SK-N-MC (cell line): ENCODE data around the gene PPT2.
A peak's percentile ranks its signal among the peaks of the same experiment; 100 is the strongest.
"Not testable (repeated sequence)": the region's sequence is repeated elsewhere in the genome, so short reads cannot be mapped to it uniquely, and the experiment has no call there.

Experiments
- DNase-seq: peaks from one replicate; pipeline ENCODE4 v3.0.0-alpha.2; 2011; ENCODE audit warnings: low read depth, low spot score
- H3K27ac ChIP-seq: fragments of 200-600 bp; sonication (generic); 2 replicates; pipeline ENCODE4 v1.5.1; 2016; ENCODE audit warnings: mixed run types
- H3K36me3 ChIP-seq: fragments of 200-600 bp; sonication (generic); 2 replicates; pipeline ENCODE4 v1.6.1; 2017; ENCODE audit warnings: antibody characterized with exemption, low read length, mixed read lengths; ENCODE audit not compliant: insufficient read depth
- H3K4me3 ChIP-seq: fragments of 200-600 bp; sonication (generic); 2 replicates; pipeline ENCODE4 v1.5.1; 2016
- H3K9ac ChIP-seq: fragments of 200-600 bp; sonication (generic); 2 replicates; pipeline ENCODE4 v1.8.0; 2017; ENCODE audit warnings: mixed run types, mixed read lengths; ENCODE audit not compliant: insufficient read length
- H3K9me3 ChIP-seq: fragments of 200-600 bp; sonication (generic); 2 replicates; pipeline ENCODE4 v1.6.1; 2017; ENCODE audit warnings: low read depth, mild to moderate bottlenecking, antibody characterized with exemption, low read length, moderate library complexity, mixed read lengths
- EZH2 ChIP-seq: fragments of 200-600 bp; sonication (generic); IDR thresholded peaks from one replicate; pipeline ENCODE4 v1.6.1; 2017; ENCODE audit warnings: antibody characterized with exemption
- FOXP2 ChIP-seq: optimal IDR thresholded peaks from 2 replicates; pipeline ENCODE3; 2011; ENCODE audit warnings: mild to moderate bottlenecking, moderate library complexity; ENCODE audit not compliant: insufficient read depth; ENCODE audit errors: extremely low read length, control extremely low read depth
- POLR2AphosphoS5 ChIP-seq: IDR thresholded peaks from 2 replicates; pipeline ENCODE4 v1.6.1; 2012; ENCODE audit warnings: mild to moderate bottlenecking, low read depth, low read length, borderline replicate concordance

The PPT2 gene

GRCh38 chr6:32184084-32184640 is 30.2 kb downstream of the PPT2 start, which contains the start of gene AGER:
Gene AGER, minus strand, starts transcription at chr6:32184253. Its CDS starts 31 bp downstream, at chr6:32184222.
- Histone ChIP-seq H3K9me3 (no peaks in the 10 kb centered on the region), H3K36me3 (peaks cover 46% of the 10 kb centered on the region), H3K9ac (no peak within 1 kb of the TSS), H3K4me3 (no peak within 1 kb of the TSS), H3K27ac (peak within 1 kb of the TSS; percentile 63; the same call in 1 of the 2 replicates)
- no peak for DNase-seq
- peak; percentile 41 for TF ChIP-seq POLR2AphosphoS5
- TF ChIP-seq FOXP2 = no peak
- TF ChIP-seq EZH2 = no peak

- not testable (repeated sequence) for DNase-seq, H3K27ac ChIP-seq, H3K4me3 ChIP-seq, H3K9me3 ChIP-seq, H3K9ac ChIP-seq
- H3K36me3 ChIP-seq = peaks cover 43% of the 10 kb centered on the region
These were observed 31.8 kb downstream of the PPT2 start for GRCh38 chr6:32185681-32186131.

DNA sequence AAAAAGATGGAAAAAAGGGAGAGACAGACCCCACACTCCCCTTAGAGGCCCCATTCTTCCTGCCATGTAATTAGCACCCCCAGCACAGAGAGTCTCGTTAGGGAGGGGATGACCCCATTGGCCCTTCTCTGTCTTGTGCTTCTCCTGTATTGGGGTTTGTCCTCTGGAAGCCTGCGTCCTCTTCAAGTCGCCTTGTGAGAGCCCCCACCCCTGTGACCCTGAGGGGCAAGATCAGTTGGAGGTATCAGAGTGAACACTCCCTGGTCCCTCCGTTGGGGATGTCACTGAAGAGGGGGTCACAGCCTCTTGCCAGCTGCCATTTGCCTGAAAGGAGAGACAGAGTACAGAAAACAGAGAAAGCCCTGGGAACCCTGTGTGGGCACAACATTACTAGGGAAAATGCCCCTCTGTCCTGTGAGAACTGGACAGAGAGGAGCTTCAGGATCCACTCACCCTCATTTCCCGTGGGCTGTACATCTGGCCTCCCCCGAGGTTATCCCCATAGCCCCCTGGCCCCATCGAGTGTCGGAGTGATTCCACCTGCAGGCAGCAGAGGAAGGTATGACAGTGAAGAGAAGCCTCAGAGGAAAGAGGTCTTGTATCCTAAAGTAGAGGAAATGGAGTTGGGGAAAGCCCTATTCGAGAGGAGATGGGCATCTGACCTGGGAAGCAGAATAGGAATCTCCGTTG is 32.4 kb downstream of the PPT2 start:
- Histone ChIP-seq H3K36me3 (peaks cover 37% of the 10 kb centered on the region), H3K9ac (peak overlapping the region; percentile 20), H3K27ac (peak overlapping the region; percentile 62)
- not testable (repeated sequence) for DNase-seq, H3K9me3 ChIP-seq, H3K4me3 ChIP-seq

DNA sequence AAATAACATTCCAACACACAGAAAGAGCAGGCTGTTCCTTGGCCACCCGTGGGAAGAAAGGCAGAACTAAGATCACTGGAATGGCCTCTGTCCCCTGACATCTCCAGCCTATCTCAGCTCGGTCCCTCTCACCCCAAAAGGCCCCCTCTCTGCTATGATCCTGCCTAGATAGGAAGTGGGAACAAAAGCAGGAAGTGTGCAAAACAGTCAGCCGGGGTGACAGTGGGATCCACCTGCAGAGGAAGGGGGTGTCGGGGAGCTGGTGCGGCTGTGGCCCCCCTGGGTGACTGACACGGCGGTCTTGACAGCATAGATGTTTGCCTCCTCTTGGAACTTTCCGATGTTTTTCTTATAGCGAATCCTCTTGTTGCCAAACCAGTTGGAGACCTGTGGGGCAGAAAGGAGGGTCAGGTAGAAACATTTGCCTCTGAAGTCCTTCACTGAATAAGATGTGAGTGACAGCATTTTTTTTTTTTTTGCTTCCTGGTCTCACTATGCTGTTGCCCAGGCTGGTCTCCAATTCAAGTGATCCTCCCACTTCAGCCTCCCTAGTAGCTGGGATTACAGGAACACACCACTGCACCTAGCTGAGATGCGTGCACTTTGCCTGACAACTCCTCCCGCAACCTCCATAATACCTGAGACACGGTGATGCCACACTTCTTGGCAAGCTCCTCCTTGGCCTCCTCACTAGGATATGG is 33.2 kb downstream of the PPT2 start:
- peaks cover 36% of the 10 kb centered on the region for H3K36me3 ChIP-seq
- TF ChIP-seq POLR2AphosphoS5 = no peak
- no peaks in the 10 kb centered on the region for H3K9me3 ChIP-seq
- DNase-seq = no peak
- H3K9ac ChIP-seq = peak overlapping the region; percentile 20
- H3K4me3 ChIP-seq = no peak overlapping the region
- peak overlapping the region; percentile 62 for H3K27ac ChIP-seq

GRCh38 chr6:32187725-32188380 is 33.9 kb downstream of the PPT2 start:
- peaks cover 30% of the 10 kb centered on the region for H3K36me3 ChIP-seq
- H3K27ac ChIP-seq, DNase-seq, H3K9me3 ChIP-seq: not testable (repeated sequence)
- H3K4me3 ChIP-seq = peak overlapping the region; percentile 87; the same call in 1 of the 2 replicates
- H3K9ac ChIP-seq = peak overlapping the region; percentile 90

GRCh38 chr6:32188381-32189068 is 34.6 kb downstream of the PPT2 start:
- no peaks in the 10 kb centered on the region for H3K9me3 ChIP-seq
- H3K4me3 ChIP-seq = peak overlapping the region; percentile 87
- peaks cover 24% of the 10 kb centered on the region for H3K36me3 ChIP-seq
- DNase-seq = no peak
- peak overlapping the region; percentile 87 for H3K27ac ChIP-seq
- TF ChIP-seq EZH2 (no peak), POLR2AphosphoS5 (no peak; the same call in 1 of the 2 replicates), FOXP2 (no peak)
- H3K9ac ChIP-seq = peak overlapping the region; percentile 90

DNA sequence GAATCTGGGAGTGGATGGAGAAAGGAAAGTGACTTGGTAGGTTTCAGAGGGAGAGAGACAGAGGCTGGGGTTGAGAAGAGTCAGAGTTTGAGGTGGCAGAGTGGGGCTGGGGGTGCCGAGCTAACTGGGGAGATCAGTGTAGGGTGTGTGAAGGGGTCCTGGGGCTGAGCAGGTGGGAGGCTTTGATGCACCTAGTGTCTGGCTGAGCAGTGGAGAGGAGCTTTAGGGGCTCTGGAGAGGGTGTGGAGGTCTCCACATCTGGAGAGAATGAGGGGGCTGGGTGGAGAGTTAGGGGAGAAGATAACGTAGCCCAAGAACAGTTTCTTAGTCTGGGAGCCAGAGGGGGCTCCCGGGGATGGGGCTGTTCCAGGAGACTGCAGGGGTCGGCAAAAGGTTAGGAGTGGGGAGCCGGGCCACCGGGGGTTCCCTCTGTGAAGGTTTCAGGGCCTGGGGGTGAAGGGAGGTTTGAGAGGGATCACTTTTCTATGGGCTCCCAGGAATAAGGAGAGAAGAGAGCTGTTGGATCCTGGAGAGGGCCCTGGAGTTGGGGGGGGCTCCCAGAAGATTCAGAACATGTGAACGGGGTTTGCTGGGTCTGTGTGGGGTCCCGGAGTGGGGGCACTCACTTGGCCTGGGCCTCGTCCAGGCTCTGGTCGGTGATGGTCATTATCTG is 35.3 kb downstream of the PPT2 start:
- Histone ChIP-seq H3K9me3 (no peaks in the 10 kb centered on the region), H3K36me3 (peaks cover 21% of the 10 kb centered on the region), H3K9ac (peak overlapping the region; percentile 90), H3K27ac (peak overlapping the region; percentile 87), H3K4me3 (peak overlapping the region; percentile 87)
- DNase-seq = no peak
- TF ChIP-seq POLR2AphosphoS5 (no peak), EZH2 (no peak), FOXP2 (no peak)

- no peak for DNase-seq
- H3K4me3 ChIP-seq = peak overlapping the region; percentile 87
- no peaks in the 10 kb centered on the region for H3K9me3 ChIP-seq
- peak overlapping the region; percentile 90 for H3K9ac ChIP-seq
- peak overlapping the region; percentile 87 for H3K27ac ChIP-seq
- peaks cover 21% of the 10 kb centered on the region for H3K36me3 ChIP-seq
- TF ChIP-seq POLR2AphosphoS5 (no peak), FOXP2 (no peak), EZH2 (no peak)
These were observed 35.8 kb downstream of the PPT2 start for GRCh38 chr6:32189742-32190053.
